GM18909 (cell line): ENCODE measurements around the gene MAB21L1.

Experiments
- ATAC-seq: cut with Tn5 transposase; IDR thresholded peaks from one replicate; pipeline ENCODE4 v1.9.1; 2021; ENCODE audit warnings: mild to moderate bottlenecking; ENCODE audit not compliant: unreplicated experiment, poor library complexity

Gene MAB21L1

DNA sequence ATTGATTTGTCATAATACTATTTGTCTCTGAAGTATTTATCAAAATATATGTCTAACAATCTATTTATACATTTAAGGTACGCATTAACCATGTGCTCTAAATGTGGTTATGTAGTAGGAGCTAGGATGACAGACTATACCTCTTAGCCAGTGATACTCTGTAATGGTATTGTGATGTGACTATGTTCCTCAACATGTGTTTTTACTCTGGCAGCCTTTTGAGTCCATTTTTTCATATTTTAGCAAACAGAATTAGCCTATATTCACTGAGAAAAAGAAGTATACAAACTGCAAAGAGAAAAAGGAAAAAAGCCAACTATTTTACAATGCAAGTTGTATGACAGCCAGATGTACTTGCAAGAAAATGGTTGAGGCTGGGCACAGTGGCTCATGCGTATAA lies 26.7 kb downstream of the MAB21L1 start:
- no peak for ATAC-seq

DNA sequence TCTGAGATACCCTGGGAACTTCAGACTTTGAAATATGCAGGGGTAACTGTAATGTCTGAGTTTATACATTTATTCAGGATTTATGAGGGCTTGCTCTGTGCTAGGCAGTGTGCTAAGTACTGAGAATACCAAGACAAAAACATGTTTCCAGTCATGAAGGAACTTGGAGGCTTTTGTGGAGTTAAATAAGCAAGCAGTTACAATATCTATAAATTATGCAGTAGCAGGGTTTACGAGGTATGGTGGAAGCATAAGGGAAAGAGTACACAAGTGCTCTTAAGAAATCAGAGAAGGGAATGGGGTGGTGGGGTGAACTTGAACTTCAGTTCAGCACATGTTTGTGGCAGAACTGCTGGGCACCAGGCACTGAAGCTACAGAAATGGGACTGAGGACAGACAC lies 28.0 kb downstream of the MAB21L1 start:
- no peak for ATAC-seq
